NCI-H1105 treated with DMSO at 0.1 percent for 48 hours (cell line): Measurements from ENCODE around the gene NPTN.

ENCODE experiments used
- DNase-seq: peaks from one replicate; lab custom pipeline; 2025; lab: John Stamatoyannopoulos, UW

Gene NPTN

GRCh38 chr15:73631915-73632669, 1.1 kb downstream of the NPTN start:
- peak; percentile 6 for DNase-seq

- DNase-seq: no peak
These were observed 2.2 kb downstream of the NPTN start for GRCh38 chr15:73630921-73631362.

GRCh38 chr15:73629798-73630429, 3.3 kb downstream of the NPTN start:
- DNase-seq: no peak

GRCh38 chr15:73628976-73629797, 4.0 kb downstream of the NPTN start:
- DNase-seq: no peak

GRCh38 chr15:73628102-73628501, 5.1 kb downstream of the NPTN start:
- no peak for DNase-seq

- no peak for DNase-seq
These were observed 7.1 kb downstream of the NPTN start for GRCh38 chr15:73626072-73626471.

GRCh38 chr15:73624530-73624929, 8.7 kb downstream of the NPTN start:
- DNase-seq: no peak

GRCh38 chr15:73621286-73621826, 11.8 kb downstream of the NPTN start:
- no peak for DNase-seq

- DNase-seq: no peak
These were observed 13.1 kb downstream of the NPTN start for GRCh38 chr15:73620078-73620477.

- no peak for DNase-seq
These were observed 15.3 kb downstream of the NPTN start for GRCh38 chr15:73617913-73618312.

- DNase-seq: no peak
These were observed 15.8 kb downstream of the NPTN start for GRCh38 chr15:73617301-73617831.

- no peak for DNase-seq
These were observed 24.2 kb downstream of the NPTN start for GRCh38 chr15:73608941-73609340.

- DNase-seq: no peak
These were observed 24.7 kb downstream of the NPTN start for GRCh38 chr15:73608475-73608874.

GRCh38 chr15:73607843-73608242, 25.3 kb downstream of the NPTN start:
- no peak for DNase-seq

- DNase-seq: no peak
These were observed 25.8 kb downstream of the NPTN start for GRCh38 chr15:73607405-73607804.

- DNase-seq: no peak
These were observed 27.3 kb downstream of the NPTN start for GRCh38 chr15:73605759-73606436.

GRCh38 chr15:73604477-73604876, 28.7 kb downstream of the NPTN start:
- DNase-seq: no peak

- DNase-seq: no peak
These were observed 30.2 kb downstream of the NPTN start for GRCh38 chr15:73602992-73603391.

GRCh38 chr15:73602446-73602843, 30.7 kb downstream of the NPTN start:
- DNase-seq: no peak

GRCh38 chr15:73601451-73602445, 31.4 kb downstream of the NPTN start:
- DNase-seq: no peak
